Glomerular visceral epithelial cell (primary cell): Measurements from ENCODE around the gene SH3YL1.

Experiments used
- DNase-seq: peaks from one replicate; pipeline ENCODE4 v3.0.0-alpha.2; 2016; ENCODE audit errors: extremely low spot score

SH3YL1 gene

DNA sequence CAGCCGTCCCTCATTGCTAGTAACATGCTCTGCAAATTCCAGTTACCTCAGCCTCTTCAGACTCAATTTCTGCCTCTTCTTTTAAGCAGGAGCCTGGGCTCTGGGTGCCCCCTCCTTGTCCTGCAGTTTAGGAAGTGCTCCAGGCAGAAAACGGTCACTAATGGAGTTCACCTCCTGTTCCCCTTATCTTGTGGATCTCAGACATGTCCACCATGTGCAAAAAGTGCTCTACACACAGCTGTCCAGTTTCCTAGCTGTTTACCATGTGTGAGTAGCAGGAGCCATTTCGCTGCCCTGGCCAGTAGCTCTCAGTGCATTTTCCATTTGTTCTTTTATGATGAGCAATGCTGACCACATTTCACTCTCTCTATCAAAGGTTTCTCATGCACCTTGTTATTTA lies 4.9 kb downstream of the SH3YL1 start:
- DNase-seq: no peak

DNA sequence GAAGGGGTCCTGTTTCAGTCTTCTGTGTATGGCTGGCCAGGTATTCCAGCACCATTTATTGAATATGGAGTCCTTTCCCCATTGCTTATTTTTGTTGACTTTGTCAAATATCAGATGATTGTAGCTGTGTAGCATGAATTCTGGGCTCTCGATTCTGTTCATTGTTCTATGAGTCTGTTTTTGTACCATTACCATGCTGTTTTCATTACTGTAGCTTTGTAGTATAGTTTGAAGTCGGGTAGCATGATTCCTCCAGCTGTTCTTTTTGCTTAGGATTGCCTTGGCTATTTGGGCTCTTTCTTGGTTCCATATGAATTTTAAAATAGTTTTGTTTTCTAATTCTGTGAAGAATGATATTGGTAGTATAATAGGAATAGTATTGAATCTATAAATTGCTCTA lies 6.0 kb downstream of the SH3YL1 start:
- DNase-seq: no peak

DNA sequence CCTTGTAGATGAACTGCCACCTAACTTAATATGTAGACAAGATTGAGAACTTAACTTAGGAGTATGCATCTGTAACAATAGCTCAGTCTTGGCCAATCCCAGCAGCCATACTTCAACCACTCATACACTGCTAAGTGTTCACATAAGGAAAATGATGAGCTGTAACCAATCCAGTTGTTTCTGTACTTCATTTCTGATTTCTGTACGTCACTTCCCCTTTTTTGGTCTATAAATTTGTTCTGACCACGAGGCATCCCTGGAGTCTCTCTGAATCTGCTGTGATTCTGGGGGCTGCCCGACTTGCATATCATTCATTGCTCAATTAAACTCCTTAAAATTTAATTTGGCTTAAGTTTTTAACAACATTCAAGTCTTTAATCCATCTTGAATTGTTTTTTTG lies 6.4 kb downstream of the SH3YL1 start:
- DNase-seq: no peak

DNA sequence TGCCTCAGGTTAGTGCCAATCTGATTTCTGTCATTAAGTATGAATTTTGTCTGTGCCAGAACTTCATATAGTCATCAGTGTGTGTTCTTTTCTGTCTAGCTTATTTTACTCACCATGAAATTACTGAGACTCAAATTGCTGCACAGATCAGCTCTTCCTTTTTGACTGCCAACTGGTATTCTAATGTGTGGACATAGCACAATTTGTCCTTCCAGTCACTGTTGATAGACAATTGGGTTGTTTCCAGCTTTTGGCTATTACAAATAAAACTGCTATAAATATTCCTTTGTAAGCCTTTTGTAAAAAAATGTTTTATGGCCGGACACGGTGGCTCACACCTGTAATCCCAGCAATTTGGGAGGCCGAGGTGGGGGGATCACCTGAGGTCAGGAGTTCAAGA lies 7.7 kb downstream of the SH3YL1 start:
- no peak for DNase-seq

DNA sequence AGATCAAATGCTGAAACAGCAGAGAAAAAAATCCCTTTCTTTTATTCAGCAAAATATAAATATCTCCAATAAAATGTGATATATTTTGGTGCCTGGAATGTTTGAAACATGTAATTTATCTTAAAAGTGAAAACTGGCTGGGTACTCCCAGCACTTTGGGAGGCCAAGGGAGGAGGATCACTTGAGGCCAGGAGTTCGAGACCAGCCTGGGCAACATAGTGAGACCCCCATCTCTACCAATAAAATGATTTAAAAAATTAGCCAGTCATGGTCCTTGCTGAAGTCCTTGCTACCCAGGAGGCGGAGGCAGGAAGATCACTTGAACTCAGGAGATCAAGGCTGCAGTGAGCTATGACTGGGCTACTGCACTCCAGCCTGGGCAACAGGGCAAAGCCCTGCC lies 8.6 kb downstream of the SH3YL1 start:
- DNase-seq: no peak

DNA sequence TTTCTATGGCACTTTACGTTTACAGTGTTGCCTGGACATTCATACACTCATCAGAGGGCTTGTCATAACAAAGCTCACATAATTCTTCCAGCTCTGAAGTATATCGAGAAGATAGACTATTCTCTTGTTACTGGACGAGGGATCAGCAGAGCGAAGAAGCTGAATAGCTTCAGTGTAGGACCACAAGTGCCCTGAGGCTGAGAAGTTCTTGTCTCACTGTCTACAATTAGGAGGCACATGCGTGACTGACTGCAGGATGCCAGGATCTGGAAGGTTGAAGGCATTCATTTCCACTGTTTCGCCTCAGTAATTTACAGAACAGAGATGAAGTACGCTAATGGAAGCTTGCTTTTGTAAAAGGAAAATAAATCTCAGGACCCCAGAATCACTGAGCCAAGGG lies 9.6 kb downstream of the SH3YL1 start:
- no peak for DNase-seq

DNA sequence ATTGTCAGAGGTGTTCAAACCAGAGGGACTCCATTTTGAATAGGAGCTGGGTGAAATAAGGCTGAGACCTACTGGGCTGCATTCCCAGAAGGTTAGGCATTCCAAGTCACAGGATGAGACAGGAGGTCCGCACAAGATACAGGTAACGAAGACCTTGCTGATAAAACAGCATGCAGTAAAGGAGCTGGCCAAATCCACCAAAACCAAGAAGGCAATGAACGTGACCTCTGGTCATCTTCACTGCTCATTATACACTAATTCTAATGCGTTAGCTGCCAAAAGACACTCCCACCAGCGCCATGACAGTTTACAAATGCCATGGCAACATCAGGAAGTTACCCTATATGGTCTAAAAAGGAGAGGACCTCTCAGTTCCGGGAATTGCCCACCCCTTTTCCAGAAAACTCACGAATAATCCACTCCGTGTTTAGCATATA lies 10.6 kb downstream of the SH3YL1 start:
- DNase-seq: no peak

DNA sequence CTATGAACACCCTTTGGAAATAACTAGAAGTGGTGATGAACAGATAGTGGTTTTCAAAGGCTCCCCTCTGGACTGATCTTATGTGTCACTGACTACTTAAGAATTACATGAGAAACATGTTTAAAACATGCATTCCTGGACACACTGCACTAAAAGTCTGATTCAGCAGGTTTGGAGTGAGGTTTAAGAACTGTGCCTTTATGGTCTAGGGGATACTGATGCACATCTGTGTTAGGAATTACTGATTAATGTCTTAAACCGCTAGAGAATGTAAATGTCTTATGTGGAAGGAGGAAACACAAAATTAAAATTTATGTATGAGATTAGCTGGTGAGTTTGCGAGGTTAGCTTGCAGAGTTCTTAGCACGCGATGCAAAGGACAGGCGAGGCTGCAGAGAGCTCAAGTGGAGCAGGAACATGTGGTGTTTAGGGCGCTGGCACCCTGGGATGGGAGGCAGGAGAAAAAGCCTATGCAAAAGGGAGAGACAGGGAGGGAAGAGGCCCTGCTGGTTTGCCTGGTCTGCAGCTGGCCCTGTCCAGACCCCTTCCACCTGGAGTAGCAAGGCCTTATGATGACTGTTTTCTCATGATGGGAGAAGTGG lies 11.7 kb downstream of the SH3YL1 start:
- DNase-seq: no peak

DNA sequence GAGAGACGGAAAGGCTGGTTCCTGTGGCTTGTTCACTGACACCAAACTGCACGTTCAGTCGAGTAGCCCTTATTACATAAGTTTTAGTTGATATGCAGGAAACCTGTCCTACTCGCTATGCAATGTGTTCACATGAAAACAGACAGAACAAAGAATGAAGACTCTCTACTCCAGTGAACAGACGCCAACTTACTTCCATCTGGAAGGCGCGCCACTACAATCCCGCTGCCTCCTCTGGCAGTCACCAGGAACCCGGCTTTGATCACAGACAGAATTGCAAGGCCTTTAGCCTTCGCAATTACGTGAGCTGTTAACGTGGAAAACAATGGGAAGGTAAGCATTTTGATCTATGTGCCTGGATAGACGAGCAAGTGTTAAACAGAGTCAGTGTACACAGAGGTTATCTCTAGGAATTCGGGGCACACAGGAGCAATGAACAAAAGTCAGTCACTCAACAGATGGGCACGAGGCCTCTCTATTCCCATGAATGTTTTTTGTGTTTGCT lies 14.2 kb downstream of the SH3YL1 start:
- DNase-seq: no peak

DNA sequence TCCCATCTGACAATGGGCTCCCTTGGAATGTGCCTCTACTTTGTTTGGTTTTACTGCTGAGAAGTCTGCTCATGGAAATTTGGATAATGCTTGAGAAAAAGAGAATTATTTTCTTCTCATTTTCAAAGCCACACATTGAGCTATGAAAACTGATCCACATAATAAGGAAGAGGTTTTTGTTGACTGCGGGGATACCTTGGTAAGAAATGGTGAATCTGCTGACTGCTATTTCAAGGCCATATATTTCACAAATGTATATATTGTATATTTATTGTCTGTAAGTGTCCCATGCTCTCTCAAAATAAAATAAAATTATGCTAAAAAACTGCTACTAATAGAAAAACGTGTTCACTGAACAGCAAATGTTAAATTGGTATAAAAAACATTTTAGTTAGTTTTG lies 15.1 kb downstream of the SH3YL1 start:
- no peak for DNase-seq

DNA sequence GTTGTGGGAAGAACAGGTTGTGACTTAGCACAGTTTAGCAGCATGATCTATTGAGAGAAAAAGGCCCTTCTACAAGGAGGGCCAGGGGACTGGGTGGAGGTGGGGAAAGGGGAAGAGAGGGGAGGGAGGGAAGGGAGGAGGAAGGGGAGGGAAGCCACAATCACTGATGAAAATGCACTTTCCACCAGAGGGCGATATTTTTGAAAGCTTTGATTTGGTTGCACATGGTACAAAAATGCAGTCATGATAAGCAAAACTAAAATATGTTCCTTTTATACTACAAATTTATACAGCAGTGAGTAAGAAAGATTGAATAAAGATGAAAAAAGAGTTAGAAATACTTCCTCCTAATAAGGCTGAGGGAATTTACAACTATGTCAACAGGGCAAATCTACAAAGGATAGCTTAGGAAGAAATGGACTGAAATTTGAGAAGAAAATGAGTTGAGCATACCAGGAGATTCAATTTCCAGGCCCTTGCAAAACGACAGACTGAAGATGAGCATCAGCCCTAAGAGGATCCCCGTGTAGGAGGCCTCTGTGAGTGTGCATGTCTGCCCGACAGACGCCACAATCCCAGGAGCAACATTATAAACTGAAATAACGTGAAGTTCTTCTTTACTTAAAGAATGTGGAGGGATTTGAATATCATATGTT lies 17.2 kb downstream of the SH3YL1 start:
- peak; percentile 42 for DNase-seq

DNA sequence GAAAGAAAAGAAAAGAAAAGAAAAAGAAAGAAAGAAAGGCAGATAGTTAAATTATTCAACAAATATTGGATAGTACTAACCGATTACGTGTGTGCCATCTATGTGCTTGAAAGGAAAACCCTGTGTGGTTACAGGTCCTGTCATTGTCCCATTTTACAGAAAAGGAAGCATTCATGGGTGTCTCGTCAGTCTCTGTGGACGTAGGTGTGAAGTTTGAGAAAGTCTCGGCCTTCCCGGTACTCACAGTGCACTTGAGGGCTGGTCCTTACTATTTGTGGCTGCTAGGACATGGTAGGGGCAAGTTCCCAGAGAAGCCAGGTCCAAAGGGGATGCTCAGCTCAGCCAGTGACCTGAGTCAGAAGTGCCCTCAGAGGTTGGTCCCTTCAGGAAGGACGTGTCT lies 19.3 kb downstream of the SH3YL1 start:
- no peak for DNase-seq

DNA sequence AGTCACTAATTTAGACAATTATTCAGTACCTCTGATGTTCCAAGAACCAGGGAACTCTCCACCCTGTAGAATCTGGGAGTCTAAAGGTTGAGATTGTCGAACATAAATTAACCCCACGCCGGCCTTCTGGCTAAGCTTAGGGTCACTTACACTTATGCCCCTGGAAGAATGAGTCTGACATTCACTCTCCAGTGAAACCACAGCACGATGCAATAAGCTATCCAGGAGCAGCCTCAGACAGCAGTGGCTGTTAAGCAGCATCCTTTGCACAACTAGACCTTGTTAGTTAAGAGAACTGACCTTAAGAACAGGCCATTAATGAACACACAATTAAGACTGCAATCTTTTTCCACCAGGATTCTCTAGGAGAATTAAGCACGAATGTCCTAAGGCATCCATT lies 25.0 kb downstream of the SH3YL1 start:
- no peak for DNase-seq

DNA sequence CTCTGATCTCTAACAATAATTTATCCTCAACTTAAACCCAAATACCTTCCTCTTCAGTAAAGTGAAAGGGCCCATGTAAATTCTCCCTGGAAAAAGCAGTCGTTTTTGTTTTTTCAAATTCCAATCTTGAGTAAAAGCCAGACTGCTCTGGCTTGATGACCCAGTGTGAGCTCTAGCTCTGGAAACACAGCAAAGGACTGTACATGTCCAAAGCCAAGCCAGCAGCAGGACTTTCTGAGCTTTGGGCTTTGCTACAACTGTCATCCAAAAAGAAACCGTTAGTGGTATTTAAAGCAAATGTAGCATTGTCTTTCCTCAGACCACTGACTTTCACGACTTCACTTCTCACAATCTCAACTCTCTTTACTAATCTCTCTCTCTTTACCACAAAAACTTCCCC lies 25.4 kb downstream of the SH3YL1 start:
- DNase-seq: no peak

DNA sequence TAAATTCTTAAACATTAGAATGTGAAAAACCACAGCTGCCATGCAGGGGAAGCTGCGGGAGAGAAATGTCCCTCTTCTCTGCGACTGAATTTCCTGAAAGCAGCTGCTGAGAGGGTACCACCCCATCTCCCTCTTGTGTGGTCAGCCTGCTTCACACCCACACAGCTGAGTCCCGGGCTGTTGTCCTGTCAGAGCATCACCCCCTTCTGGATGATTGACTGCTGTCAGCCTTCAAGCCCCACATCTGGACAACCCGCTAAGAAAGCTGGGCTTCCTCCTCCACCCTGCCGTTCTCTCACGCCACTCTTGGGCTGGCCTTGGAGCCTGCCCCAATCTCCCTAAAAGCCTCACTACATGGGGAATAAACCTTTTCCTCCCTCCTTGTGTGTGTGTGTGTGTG lies 26.0 kb downstream of the SH3YL1 start:
- no peak for DNase-seq

DNA sequence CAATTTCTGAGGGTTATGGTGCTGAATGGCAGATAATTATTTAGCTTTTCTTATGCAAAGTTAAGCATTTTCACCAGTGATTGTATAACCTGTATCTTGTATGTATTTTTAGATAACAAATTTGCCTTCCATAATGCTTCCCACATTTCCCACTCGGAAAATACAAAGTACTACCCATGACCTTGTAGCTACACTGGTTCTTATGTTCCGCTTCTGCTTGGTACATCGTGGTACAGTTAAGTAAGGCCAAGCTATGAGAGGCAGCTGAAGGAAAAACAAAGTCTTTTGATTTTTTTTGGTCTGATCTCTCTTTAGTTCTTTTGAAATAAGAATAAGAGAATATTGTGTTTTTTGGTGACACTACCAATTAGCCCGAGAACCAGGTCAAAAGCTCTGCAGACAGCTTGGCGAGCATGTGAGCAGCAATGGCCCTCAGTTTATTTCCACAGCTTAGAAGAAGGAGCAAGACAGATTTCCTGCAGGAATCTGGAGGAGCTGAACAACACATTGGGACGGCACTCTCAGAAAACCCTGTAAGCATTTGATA lies 26.8 kb downstream of the SH3YL1 start:
- no peak for DNase-seq

DNA sequence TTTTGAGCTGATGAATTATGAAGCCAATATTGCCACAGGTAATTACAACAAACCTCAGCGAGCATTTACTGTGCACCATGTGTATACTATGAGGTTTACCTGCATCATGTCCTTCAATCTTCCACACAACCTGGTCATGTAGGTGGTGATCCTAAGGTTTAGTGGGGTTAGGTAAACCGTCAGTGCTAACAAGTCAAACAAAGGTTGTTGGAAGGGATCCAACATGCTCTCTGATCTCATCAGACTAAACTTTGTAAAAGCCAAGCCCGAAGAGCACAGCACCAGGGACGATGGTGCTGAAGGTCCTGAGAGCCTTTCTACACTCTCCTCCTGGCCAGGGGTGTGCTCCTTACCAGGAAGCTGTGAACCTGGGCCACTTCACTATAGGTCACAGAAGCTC lies 29.4 kb downstream of the SH3YL1 start:
- no peak for DNase-seq

DNA sequence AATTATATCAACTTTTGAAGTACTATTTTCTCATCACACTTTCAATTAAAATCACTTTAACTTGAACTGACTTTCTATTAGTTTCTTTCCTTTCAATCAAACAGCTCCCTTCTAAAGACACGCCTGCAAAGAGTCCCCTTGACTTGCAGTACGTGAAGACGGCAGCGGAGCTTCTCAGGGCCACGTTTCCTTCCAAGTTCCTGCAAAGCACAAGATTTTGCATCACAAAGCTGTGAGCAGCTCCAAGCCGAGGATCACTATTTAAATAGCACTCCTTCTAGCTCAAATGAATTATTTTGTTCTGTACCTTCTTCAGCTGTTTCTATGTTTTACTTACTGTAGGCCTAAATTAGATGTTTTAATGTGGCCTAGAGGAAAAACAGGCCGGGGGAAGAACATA lies 30.8 kb downstream of the SH3YL1 start:
- DNase-seq: no peak

DNA sequence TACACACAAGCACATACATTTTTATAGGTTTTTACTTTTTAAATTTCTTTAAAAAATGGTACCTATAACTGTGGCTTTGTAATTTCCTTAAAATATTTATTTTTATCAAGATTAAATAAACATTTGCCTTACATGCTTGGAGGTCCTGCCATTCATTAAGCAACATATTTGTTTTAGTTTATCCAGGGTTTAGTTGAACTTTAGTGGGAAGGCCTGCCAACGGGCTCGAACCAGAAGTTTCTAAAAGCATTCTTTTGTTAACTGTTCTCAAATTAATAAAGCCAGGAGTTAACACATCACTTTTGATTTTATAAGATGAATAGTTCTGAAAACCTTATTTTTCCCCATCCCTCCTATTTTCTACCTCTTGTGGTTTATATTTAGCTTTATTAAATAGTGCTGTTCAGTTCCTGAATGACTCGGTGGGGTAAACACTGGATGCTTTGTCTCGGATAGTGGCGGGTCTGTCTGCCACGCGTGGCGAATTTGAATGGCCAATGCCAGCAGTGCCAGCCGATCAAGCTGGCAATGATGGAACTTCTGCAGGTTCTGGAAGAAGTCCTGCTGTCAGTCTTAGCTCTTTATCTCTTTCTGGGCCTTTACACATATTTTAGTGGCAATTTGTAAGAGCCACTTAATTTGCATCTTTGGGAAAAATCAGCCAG lies 32.2 kb downstream of the SH3YL1 start:
- DNase-seq: no peak

DNA sequence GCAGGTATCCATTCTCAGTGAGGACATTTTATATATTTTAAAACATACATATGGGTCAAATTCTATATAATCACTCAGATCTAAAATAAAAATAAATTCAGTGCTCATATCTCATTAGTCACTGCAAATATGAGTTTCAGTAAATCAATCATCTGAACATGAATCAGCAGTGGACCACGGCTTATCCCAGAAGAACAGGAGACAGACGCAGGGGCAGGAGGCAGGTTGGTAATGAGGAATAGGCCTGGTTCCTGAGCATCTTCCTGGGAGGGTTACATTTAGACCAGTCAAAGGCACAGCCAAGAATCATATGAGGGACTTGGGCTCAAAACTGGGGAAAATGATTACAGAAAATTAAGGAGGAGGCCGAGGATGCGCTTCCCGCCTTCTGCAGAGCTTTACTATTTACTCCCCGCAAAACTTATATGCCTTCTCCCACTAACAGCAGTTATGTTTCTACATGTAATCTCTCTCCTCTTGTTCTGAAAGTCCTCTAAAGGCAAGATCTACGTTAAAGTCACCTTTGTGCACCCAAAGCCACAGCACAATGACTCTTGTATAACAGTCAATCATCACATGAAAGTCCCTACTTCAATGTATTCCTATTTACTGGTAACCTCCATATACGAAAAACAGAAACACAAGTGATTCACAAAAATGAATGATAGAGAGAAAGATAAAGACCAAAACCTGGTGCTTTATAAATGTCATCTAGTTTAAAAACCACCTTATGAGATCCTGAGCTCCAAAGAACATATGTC lies 35.1 kb downstream of the SH3YL1 start:
- no peak for DNase-seq

DNA sequence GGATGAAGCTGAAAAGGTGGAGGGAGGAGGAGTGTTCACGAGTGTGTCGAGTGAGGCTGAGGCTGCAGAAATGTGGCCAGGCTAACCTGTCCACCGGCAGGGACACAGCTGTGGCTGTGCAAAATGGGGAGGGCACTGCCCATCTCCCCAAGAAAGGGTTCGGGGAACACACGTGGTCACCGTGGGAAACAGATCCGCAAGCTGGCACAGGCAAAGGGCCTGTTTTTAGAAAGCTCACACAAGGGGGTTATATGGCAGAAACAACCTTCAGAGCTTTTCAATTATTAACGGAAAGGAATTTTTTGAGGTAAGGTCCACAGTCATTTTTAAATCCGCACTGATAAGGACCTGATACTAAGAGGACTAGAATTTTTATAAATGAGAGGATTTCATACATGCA lies 35.7 kb downstream of the SH3YL1 start:
- DNase-seq: no peak
